HT1080 (cell line): ENCODE data around the gene TEX101. TPM values are rescaled to one million over a fixed set of nuclear protein-coding genes. Genes with fewer than 3 reads are reported as not detected.

Experiments used
- total RNA-seq: library from RNA; depleted of rRNA; stranded (reverse); fragments of >200 nt; shearing (Covaris generic); gene quantifications from 2 replicates; pipeline ENCODE4 v1.2.3, GENCODE V29; 2014; rRNA removed

The TEX101 gene
- total RNA-seq, 1 experiment from 2014 or later, result not detected

Other genes starting within 250 kb of the TEX101 start
- 0.21 and 0.40 TPM in 2 replicates for gene PSG5, start 228.4 kb upstream of the TEX101 start, total RNA-seq
- gene PSG4, start 209.3 kb upstream of the TEX101 start, total RNA-seq, result not detected in 2 replicates
- gene PSG9, start 145.4 kb upstream of the TEX101 start, total RNA-seq, result 0.14 and 0.40 TPM in 2 replicates
- not detected in 2 replicates for gene CD177, start 61.2 kb upstream of the TEX101 start, total RNA-seq
- not detected in 2 replicates for gene LYPD3, start 50.7 kb downstream of the TEX101 start, total RNA-seq
- 5.3 and 7.0 TPM in 2 replicates for gene PHLDB3, start 89.9 kb downstream of the TEX101 start, total RNA-seq
- 30.5 and 31.1 TPM in 2 replicates for gene ETHE1, start 112.3 kb downstream of the TEX101 start, total RNA-seq
- gene ZNF575, start 118.3 kb downstream of the TEX101 start, total RNA-seq, result not detected in 2 replicates
- 24.3 and 32.5 TPM in 2 replicates for gene XRCC1, start 160.6 kb downstream of the TEX101 start, total RNA-seq
- 0.58 TPM in 1 of 2 replicates, not detected in the other for gene PINLYP, start 160.9 kb downstream of the TEX101 start, total RNA-seq
- 7.1 and 12.4 TPM in 2 replicates for gene IRGQ, start 181.2 kb downstream of the TEX101 start, total RNA-seq
- 19.4 and 19.9 TPM in 2 replicates for gene ZNF576, start 181.7 kb downstream of the TEX101 start, total RNA-seq
- 0.03 TPM in 1 of 2 replicates, not detected in the other for gene SRRM5, start 197.2 kb downstream of the TEX101 start, total RNA-seq
- 23.6 and 24.8 TPM in 2 replicates for gene ZNF428, start 204.7 kb downstream of the TEX101 start, total RNA-seq
- 1.3 and 1.5 TPM in 2 replicates for gene CADM4, start 225.0 kb downstream of the TEX101 start, total RNA-seq